ENCODE data around the gene MAP3K14.

The MAP3K14 gene

GRCh38 chr17:45257115-45257514 lies 59.7 kb downstream of the MAP3K14 start:
- Histone ChIP-seq H3K9ac (ENCODE audit: low read length) (no peak overlapping the region), H3K14ac (ENCODE audit: low read length) (no peak overlapping the region), H3K4me3 (ENCODE audit: low read depth, low read length) (no peak overlapping the region), H4K8ac (ENCODE audit: low read depth, low read length) (no peak overlapping the region), H4K91ac (ENCODE audit: low read depth, low read length) (no peak overlapping the region), H2BK120ac (ENCODE audit: insufficient read depth, low read length, poor library complexity) (no peak overlapping the region), H3K36me3 (ENCODE audit: control insufficient read depth in 1 of 2, insufficient read depth in 2 of 2, low read length in 2 of 2) (no peaks in the 10 kb centered on the region), H3K4me1 (ENCODE audit: control insufficient read depth in 1 of 2, insufficient read depth in 2 of 2, low read length in 2 of 2) (peaks cover 0 to 6% of the 10 kb centered on the region in 2 experiments), H3K4me2 (ENCODE audit: low read length) (no peak overlapping the region), H3K27me3 (ENCODE audit: insufficient read depth, low read length) (no peaks in the 10 kb centered on the region), H3K79me2 (ENCODE audit: control insufficient read depth, insufficient read depth, low read length, poor library complexity) (no peaks in the 10 kb centered on the region), H2BK12ac (ENCODE audit: low read length) (no peak overlapping the region), H3K27ac (ENCODE audit: low read depth, low read length) (no peak overlapping the region), H4K12ac (ENCODE audit: low read depth, low read length) (no peak overlapping the region), H3K18ac (ENCODE audit: low read length) (no peak overlapping the region), H2BK5ac (ENCODE audit: low read depth, low read length, poor library complexity) (no peak overlapping the region), H3K9me3 (ENCODE audit: insufficient read depth, low read depth, low read length) (no peaks in the 10 kb centered on the region), H3K79me1 (ENCODE audit: low read length) (no peaks in the 10 kb centered on the region), H3K4ac (ENCODE audit: low read depth, low read length) (no peak overlapping the region), H2AFZ (ENCODE audit: insufficient read depth, low read length, poor library complexity) (no peak overlapping the region), H2AK5ac (ENCODE audit: low read length) (no peak overlapping the region), H3K23ac (ENCODE audit: low read length) (no peak overlapping the region)
- no peak for DNase-seq
- WGBS (ENCODE audit: extremely low coverage, insufficient coverage, insufficient read length) = no CpG with 5 or more reads among the region's 16 CpGs

- H3K23ac ChIP-seq (ENCODE audit: low read length) = no peak overlapping the region
- no peak overlapping the region for H3K9ac ChIP-seq (ENCODE audit: low read length)
- H4K12ac ChIP-seq (ENCODE audit: low read depth, low read length) = no peak overlapping the region
- no peak overlapping the region for H2AFZ ChIP-seq (ENCODE audit: insufficient read depth, low read length, poor library complexity)
- no peak overlapping the region for H3K14ac ChIP-seq (ENCODE audit: low read length)
- H3K4me2 ChIP-seq (ENCODE audit: low read length) = no peak overlapping the region
- WGBS (ENCODE audit: extremely low coverage, insufficient coverage, insufficient read length) = no CpG with 5 or more reads among the region's 14 CpGs
- no peak overlapping the region for H2AK5ac ChIP-seq (ENCODE audit: low read length)
- no peak overlapping the region for H3K4me3 ChIP-seq (ENCODE audit: low read depth, low read length)
- H4K8ac ChIP-seq (ENCODE audit: low read depth, low read length) = no peak overlapping the region
- H3K79me2 ChIP-seq (ENCODE audit: control insufficient read depth, insufficient read depth, low read length, poor library complexity) = no peaks in the 10 kb centered on the region
- H3K18ac ChIP-seq (ENCODE audit: low read length) = no peak overlapping the region
- H2BK12ac ChIP-seq (ENCODE audit: low read length) = no peak overlapping the region
- H3K4me1 ChIP-seq (ENCODE audit: control insufficient read depth in 1 of 2, insufficient read depth in 2 of 2, low read length in 2 of 2) = no peaks in the 10 kb centered on the region
- no peaks in the 10 kb centered on the region for H3K9me3 ChIP-seq (ENCODE audit: insufficient read depth, low read depth, low read length)
- H3K36me3 ChIP-seq (ENCODE audit: control insufficient read depth in 1 of 2, insufficient read depth in 2 of 2, low read length in 2 of 2) = no peaks in the 10 kb centered on the region
- H3K4ac ChIP-seq (ENCODE audit: low read depth, low read length) = no peak overlapping the region
- no peaks in the 10 kb centered on the region for H3K79me1 ChIP-seq (ENCODE audit: low read length)
- DNase-seq = no peak
- H2BK120ac ChIP-seq (ENCODE audit: insufficient read depth, low read length, poor library complexity) = no peak overlapping the region
- no peak overlapping the region for H4K91ac ChIP-seq (ENCODE audit: low read depth, low read length)
- H3K27me3 ChIP-seq (ENCODE audit: insufficient read depth, low read length) = no peaks in the 10 kb centered on the region
- no peak overlapping the region for H2BK5ac ChIP-seq (ENCODE audit: low read depth, low read length, poor library complexity)
- no peak overlapping the region for H3K27ac ChIP-seq (ENCODE audit: low read depth, low read length)
Observed at GRCh38 chr17:45256114-45256966, 60.5 kb downstream of the MAP3K14 start.

GRCh38 chr17:45255358-45255757 lies 61.5 kb downstream of the MAP3K14 start:
- Histone ChIP-seq H4K91ac (ENCODE audit: low read depth, low read length) (no peak overlapping the region), H3K4me2 (ENCODE audit: low read length) (no peak overlapping the region), H2BK12ac (ENCODE audit: low read length) (no peak overlapping the region), H3K18ac (ENCODE audit: low read length) (no peak overlapping the region), H3K9me3 (ENCODE audit: insufficient read depth, low read depth, low read length) (no peaks in the 10 kb centered on the region), H3K23ac (ENCODE audit: low read length) (no peak overlapping the region), H2BK5ac (ENCODE audit: low read depth, low read length, poor library complexity) (no peak overlapping the region), H3K4me1 (ENCODE audit: control insufficient read depth in 1 of 2, insufficient read depth in 2 of 2, low read length in 2 of 2) (no peaks in the 10 kb centered on the region), H2AK5ac (ENCODE audit: low read length) (no peak overlapping the region), H4K8ac (ENCODE audit: low read depth, low read length) (no peak overlapping the region), H3K14ac (ENCODE audit: low read length) (no peak overlapping the region), H3K27ac (ENCODE audit: low read depth, low read length) (no peak overlapping the region), H3K79me2 (ENCODE audit: control insufficient read depth, insufficient read depth, low read length, poor library complexity) (no peaks in the 10 kb centered on the region), H3K36me3 (ENCODE audit: control insufficient read depth in 1 of 2, insufficient read depth in 2 of 2, low read length in 2 of 2) (peaks cover 3% of the 10 kb centered on the region in 2 experiments), H3K27me3 (ENCODE audit: insufficient read depth, low read length) (no peaks in the 10 kb centered on the region), H3K4me3 (ENCODE audit: low read depth, low read length) (no peak overlapping the region), H2AFZ (ENCODE audit: insufficient read depth, low read length, poor library complexity) (no peak overlapping the region), H2BK120ac (ENCODE audit: insufficient read depth, low read length, poor library complexity) (no peak overlapping the region), H3K4ac (ENCODE audit: low read depth, low read length) (no peak overlapping the region), H3K79me1 (ENCODE audit: low read length) (no peaks in the 10 kb centered on the region), H3K9ac (ENCODE audit: low read length) (no peak overlapping the region), H4K12ac (ENCODE audit: low read depth, low read length) (no peak overlapping the region)
- no CpG with 5 or more reads among the region's 8 CpGs for WGBS (ENCODE audit: extremely low coverage, insufficient coverage, insufficient read length)
- no peak for DNase-seq

- no peaks in the 10 kb centered on the region for H3K9me3 ChIP-seq (ENCODE audit: insufficient read depth, low read depth, low read length)
- no peak overlapping the region for H3K14ac ChIP-seq (ENCODE audit: low read length)
- H2BK12ac ChIP-seq (ENCODE audit: low read length) = no peak overlapping the region
- no peak overlapping the region for H4K91ac ChIP-seq (ENCODE audit: low read depth, low read length)
- H2AFZ ChIP-seq (ENCODE audit: insufficient read depth, low read length, poor library complexity) = no peak overlapping the region
- no peak overlapping the region for H3K4me2 ChIP-seq (ENCODE audit: low read length)
- H2BK120ac ChIP-seq (ENCODE audit: insufficient read depth, low read length, poor library complexity) = no peak overlapping the region
- no peak overlapping the region for H3K4ac ChIP-seq (ENCODE audit: low read depth, low read length)
- no CpG with 5 or more reads among the region's 4 CpGs for WGBS (ENCODE audit: extremely low coverage, insufficient coverage, insufficient read length)
- no peak overlapping the region for H3K4me3 ChIP-seq (ENCODE audit: low read depth, low read length)
- no peak overlapping the region for H2AK5ac ChIP-seq (ENCODE audit: low read length)
- peaks cover 3% of the 10 kb centered on the region in 2 experiments for H3K4me1 ChIP-seq (ENCODE audit: control insufficient read depth in 1 of 2, insufficient read depth in 2 of 2, low read length in 2 of 2)
- H4K8ac ChIP-seq (ENCODE audit: low read depth, low read length) = no peak overlapping the region
- H3K23ac ChIP-seq (ENCODE audit: low read length) = no peak overlapping the region
- no peaks in the 10 kb centered on the region for H3K79me2 ChIP-seq (ENCODE audit: control insufficient read depth, insufficient read depth, low read length, poor library complexity)
- H2BK5ac ChIP-seq (ENCODE audit: low read depth, low read length, poor library complexity) = no peak overlapping the region
- H3K27me3 ChIP-seq (ENCODE audit: insufficient read depth, low read length) = no peaks in the 10 kb centered on the region
- no peak overlapping the region for H3K18ac ChIP-seq (ENCODE audit: low read length)
- no peaks in the 10 kb centered on the region for H3K79me1 ChIP-seq (ENCODE audit: low read length)
- peaks cover 3 to 4% of the 10 kb centered on the region in 2 experiments for H3K36me3 ChIP-seq (ENCODE audit: control insufficient read depth in 1 of 2, insufficient read depth in 2 of 2, low read length in 2 of 2)
- H4K12ac ChIP-seq (ENCODE audit: low read depth, low read length) = no peak overlapping the region
- H3K9ac ChIP-seq (ENCODE audit: low read length) = no peak overlapping the region
- H3K27ac ChIP-seq (ENCODE audit: low read depth, low read length) = no peak overlapping the region
- DNase-seq = no peak
Observed at GRCh38 chr17:45253879-45254278, 62.9 kb downstream of the MAP3K14 start.
